Measurements from ENCODE around the gene CENPT. TPM values are rescaled to one million over a fixed set of nuclear protein-coding genes. Genes with fewer than 3 reads are reported as not detected.

The CENPT gene
- total and polyA plus RNA-seq, 2 of the 13 experiments (the other 11 are each of a cell fraction or from before 2014, with no cell fraction given): 40.9 to 43.3 TPM

DNA sequence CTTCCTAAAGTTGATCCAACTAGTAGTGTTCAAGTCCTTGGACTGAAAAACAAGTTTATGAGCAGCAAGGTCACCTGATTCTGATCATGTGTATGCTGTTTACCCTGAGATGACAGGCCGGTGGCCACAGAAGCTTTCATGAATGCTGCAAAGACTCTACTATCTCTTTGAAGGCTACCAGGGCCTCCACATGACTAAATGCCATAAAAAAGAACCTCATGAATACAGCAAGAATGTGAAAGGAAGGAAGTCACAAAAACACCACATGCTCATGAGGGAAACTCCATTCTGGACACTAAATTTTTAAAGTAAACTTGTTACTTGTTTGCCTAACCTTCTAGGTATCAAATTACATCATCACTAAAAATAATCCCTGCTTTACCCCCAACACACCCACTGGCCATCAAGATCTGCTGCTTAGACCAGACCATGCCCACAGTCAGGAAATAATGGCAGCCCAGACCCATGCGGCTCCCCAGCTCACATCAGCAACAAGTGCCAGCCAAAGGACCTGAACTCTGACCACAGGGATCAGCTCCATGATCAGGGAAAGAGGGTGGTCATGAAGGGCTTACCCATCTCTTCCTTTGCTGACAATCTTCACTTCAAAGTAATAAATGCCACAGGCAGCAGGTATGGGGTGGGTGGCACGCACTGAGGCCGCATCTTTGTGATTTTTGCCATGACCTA, 42.5 kb downstream of the CENPT start (continued):
- TF ChIP-seq ZNF776 (CRISPR knock-in tag; IDR thresholded peaks at IDR 0.05) (no peak), MNT (IDR thresholded peaks at IDR 0.05) (peak; percentile 51; the same call in 1 of the 2 replicates), ZBTB8A (CRISPR knock-in tag; IDR thresholded peaks at IDR 0.05; ENCODE audit: borderline replicate concordance, low read depth) (no peak), BCL6 (CRISPR knock-in tag; IDR thresholded peaks at IDR 0.05) (peak; percentile 55; the same call in 1 of the 2 replicates), ZNF619 (CRISPR knock-in tag; IDR thresholded peaks at IDR 0.05) (no peak), ZNF577 (CRISPR knock-in tag; IDR thresholded peaks at IDR 0.05; ENCODE audit: borderline replicate concordance, low read depth) (no peak), ZNF446 (CRISPR knock-in tag; IDR thresholded peaks at IDR 0.05) (no peak), RBM39 (IDR thresholded peaks at IDR 0.05; ENCODE audit: low read depth, low read length, poor library complexity, severe bottlenecking) (no peak), ZMYM4 (CRISPR knock-in tag; IDR thresholded peaks at IDR 0.05) (no peak), TEAD3 (CRISPR knock-in tag; optimal IDR thresholded peaks at IDR 0.05; ENCODE audit: borderline replicate concordance) (peak; percentile 52), FOXA3 (CRISPR knock-in tag; IDR thresholded peaks at IDR 0.05) (peak; percentile 73), ZBTB42 (CRISPR knock-in tag; IDR thresholded peaks at IDR 0.05) (no peak), DNMT3B (CRISPR knock-in tag; conservative IDR thresholded peaks at IDR 0.05) (no peak), ZNF652 (CRISPR knock-in tag; IDR thresholded peaks at IDR 0.05; ENCODE audit: borderline replicate concordance, low read depth) (no peak)
- TF ChIP-seq, protein P1, sequence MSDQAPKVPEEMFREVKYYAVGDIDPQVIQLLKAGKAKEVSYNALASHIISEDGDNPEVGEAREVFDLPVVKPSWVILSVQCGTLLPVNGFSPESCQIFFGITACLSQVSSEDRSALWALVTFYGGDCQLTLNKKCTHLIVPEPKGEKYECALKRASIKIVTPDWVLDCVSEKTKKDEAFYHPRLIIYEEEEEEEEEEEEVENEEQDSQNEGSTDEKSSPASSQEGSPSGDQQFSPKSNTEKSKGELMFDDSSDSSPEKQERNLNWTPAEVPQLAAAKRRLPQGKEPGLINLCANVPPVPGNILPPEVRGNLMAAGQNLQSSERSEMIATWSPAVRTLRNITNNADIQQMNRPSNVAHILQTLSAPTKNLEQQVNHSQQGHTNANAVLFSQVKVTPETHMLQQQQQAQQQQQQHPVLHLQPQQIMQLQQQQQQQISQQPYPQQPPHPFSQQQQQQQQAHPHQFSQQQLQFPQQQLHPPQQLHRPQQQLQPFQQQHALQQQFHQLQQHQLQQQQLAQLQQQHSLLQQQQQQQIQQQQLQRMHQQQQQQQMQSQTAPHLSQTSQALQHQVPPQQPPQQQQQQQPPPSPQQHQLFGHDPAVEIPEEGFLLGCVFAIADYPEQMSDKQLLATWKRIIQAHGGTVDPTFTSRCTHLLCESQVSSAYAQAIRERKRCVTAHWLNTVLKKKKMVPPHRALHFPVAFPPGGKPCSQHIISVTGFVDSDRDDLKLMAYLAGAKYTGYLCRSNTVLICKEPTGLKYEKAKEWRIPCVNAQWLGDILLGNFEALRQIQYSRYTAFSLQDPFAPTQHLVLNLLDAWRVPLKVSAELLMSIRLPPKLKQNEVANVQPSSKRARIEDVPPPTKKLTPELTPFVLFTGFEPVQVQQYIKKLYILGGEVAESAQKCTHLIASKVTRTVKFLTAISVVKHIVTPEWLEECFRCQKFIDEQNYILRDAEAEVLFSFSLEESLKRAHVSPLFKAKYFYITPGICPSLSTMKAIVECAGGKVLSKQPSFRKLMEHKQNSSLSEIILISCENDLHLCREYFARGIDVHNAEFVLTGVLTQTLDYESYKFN (CRISPR knock-in tag; conservative IDR thresholded peaks at IDR 0.05): peak; percentile 48; the same call in 1 of the 2 replicates
- TF ChIP-seq, protein P2, sequence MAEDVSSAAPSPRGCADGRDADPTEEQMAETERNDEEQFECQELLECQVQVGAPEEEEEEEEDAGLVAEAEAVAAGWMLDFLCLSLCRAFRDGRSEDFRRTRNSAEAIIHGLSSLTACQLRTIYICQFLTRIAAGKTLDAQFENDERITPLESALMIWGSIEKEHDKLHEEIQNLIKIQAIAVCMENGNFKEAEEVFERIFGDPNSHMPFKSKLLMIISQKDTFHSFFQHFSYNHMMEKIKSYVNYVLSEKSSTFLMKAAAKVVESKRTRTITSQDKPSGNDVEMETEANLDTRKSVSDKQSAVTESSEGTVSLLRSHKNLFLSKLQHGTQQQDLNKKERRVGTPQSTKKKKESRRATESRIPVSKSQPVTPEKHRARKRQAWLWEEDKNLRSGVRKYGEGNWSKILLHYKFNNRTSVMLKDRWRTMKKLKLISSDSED (CRISPR knock-in tag; IDR thresholded peaks at IDR 0.05): no peak
- TF ChIP-seq, protein P3, sequence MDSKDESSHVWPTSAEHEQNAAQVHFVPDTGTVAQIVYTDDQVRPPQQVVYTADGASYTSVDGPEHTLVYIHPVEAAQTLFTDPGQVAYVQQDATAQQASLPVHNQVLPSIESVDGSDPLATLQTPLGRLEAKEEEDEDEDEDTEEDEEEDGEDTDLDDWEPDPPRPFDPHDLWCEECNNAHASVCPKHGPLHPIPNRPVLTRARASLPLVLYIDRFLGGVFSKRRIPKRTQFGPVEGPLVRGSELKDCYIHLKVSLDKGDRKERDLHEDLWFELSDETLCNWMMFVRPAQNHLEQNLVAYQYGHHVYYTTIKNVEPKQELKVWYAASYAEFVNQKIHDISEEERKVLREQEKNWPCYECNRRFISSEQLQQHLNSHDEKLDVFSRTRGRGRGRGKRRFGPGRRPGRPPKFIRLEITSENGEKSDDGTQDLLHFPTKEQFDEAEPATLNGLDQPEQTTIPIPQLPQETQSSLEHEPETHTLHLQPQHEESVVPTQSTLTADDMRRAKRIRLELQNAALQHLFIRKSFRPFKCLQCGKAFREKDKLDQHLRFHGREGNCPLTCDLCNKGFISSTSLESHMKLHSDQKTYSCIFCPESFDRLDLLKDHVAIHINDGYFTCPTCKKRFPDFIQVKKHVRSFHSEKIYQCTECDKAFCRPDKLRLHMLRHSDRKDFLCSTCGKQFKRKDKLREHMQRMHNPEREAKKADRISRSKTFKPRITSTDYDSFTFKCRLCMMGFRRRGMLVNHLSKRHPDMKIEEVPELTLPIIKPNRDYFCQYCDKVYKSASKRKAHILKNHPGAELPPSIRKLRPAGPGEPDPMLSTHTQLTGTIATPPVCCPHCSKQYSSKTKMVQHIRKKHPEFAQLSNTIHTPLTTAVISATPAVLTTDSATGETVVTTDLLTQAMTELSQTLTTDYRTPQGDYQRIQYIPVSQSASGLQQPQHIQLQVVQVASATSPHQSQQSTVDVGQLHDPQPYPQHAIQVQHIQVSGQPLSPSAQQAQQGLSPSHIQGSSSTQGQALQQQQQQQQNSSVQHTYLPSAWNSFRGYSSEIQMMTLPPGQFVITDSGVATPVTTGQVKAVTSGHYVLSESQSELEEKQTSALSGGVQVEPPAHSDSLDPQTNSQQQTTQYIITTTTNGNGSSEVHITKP (CRISPR knock-in tag; IDR thresholded peaks at IDR 0.05; ENCODE audit: low read depth): 0 out of 2 replicates have a peak, but pooled peaks have one; percentile 22
- TF ChIP-seq, protein P4, sequence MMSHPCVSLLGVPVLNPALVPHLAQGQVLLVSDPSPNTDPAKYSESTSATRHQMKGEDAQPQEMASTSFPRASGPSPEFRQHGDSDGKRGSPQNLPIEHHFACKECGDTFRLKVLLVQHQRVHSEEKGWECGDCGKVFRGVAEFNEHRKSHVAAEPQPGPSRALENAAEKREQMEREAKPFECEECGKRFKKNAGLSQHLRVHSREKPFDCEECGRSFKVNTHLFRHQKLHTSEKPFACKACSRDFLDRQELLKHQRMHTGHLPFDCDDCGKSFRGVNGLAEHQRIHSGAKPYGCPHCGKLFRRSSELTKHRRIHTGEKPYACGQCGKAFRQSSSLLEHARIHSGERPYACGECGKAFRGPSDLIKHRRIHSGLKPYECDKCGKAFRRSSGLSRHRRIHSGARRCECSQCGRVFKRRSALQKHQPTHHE (CRISPR knock-in tag; IDR thresholded peaks at IDR 0.05; ENCODE audit: borderline replicate concordance): no peak
